HG02759 (cell line): ENCODE data around the gene GLT8D1.
"Not testable (repeated sequence)": the region's sequence is repeated elsewhere in the genome, so short reads cannot be mapped to it uniquely, and the experiment has no call there.

ENCODE experiments used
- ATAC-seq: cut with Tn5 transposase; IDR thresholded peaks from one replicate; pipeline ENCODE4 v1.9.1; 2021; ENCODE audit warnings: mild to moderate bottlenecking, moderate library complexity; ENCODE audit not compliant: unreplicated experiment

The GLT8D1 gene

GRCh38 chr3:52705688-52706686, at the start of gene GLT8D1, which contains the start of gene SPCS1:
Gene GLT8D1, minus strand, starts transcription at chr3:52705791. Its CDS starts 5,331 bp downstream, at chr3:52700460.
Gene SPCS1, plus strand, starts transcription at chr3:52706106. Its CDS starts 141 bp downstream, at chr3:52706247.
- ATAC-seq, result peak; percentile 89

GRCh38 chr3:52754373-52754772, 48.8 kb upstream of the GLT8D1 start:
- no peak for ATAC-seq

- no peak for ATAC-seq
These were observed 46.6 kb upstream of the GLT8D1 start for GRCh38 chr3:52752045-52752660.

GRCh38 chr3:52743721-52744120, 38.1 kb upstream of the GLT8D1 start:
- ATAC-seq, result no peak

- ATAC-seq, result no peak
These were observed 37.6 kb upstream of the GLT8D1 start for GRCh38 chr3:52743152-52743551.

- ATAC-seq, result no peak
These were observed 36.9 kb upstream of the GLT8D1 start for GRCh38 chr3:52742418-52743041.

- ATAC-seq, result no peak
These were observed 34.1 kb upstream of the GLT8D1 start for GRCh38 chr3:52739730-52740129.

GRCh38 chr3:52733256-52733891, 27.8 kb upstream of the GLT8D1 start:
- no peak for ATAC-seq

- ATAC-seq, result no peak
These were observed 26.0 kb upstream of the GLT8D1 start for GRCh38 chr3:52731590-52731989.

- ATAC-seq, result no peak
These were observed 25.1 kb upstream of the GLT8D1 start for GRCh38 chr3:52730681-52731080.

- not testable (repeated sequence) for ATAC-seq
These were observed 23.2 kb upstream of the GLT8D1 start for GRCh38 chr3:52728753-52729152.

- no peak for ATAC-seq
These were observed 18.9 kb upstream of the GLT8D1 start for GRCh38 chr3:52724511-52724910.

GRCh38 chr3:52723935-52724334, 18.3 kb upstream of the GLT8D1 start:
- no peak for ATAC-seq

GRCh38 chr3:52722491-52722890, 16.9 kb upstream of the GLT8D1 start:
- ATAC-seq, result no peak

- no peak for ATAC-seq
These were observed 16.1 kb upstream of the GLT8D1 start for GRCh38 chr3:52721730-52722008.

GRCh38 chr3:52721002-52721729, 15.6 kb upstream of the GLT8D1 start:
- ATAC-seq, result peak; percentile 64

GRCh38 chr3:52719618-52720017, 14.0 kb upstream of the GLT8D1 start:
- ATAC-seq, result no peak

- no peak for ATAC-seq
These were observed 10.2 kb upstream of the GLT8D1 start for GRCh38 chr3:52715714-52716305.

- ATAC-seq, result no peak
These were observed 9.0 kb upstream of the GLT8D1 start for GRCh38 chr3:52714335-52715302.
